ENCODE data around the gene NR2C2.
"Not testable (repeated sequence)": the region's sequence is repeated elsewhere in the genome, so short reads cannot be mapped to it uniquely, and the experiment has no call there.

NR2C2 gene

DNA sequence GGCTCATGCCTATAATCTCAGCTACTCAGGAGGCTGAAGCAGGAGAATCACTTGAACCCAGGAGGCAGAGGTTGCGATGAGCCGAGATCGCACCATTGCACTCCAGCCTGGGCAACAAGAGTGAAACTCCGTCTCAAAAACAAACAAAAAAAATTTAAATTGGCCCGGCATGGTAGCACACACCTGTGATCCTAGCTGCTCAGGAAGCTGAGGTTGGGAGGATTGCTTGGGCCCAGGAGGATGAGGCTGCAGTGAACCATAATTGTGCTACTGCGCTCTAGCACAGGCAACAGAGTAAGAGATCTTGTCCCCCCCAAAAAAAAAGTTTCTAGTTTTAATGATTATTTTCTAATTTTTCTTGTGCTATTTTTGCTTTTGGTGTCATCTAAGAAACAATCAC lies 51.8 kb downstream of the NR2C2 start:
- DNase-seq; in situ Hi-C loops (cut with MboI; ENCODE audit: low pct_unique_long_range_greater_than_20kb, low sequenced_read_pairs): not testable (repeated sequence)

DNA sequence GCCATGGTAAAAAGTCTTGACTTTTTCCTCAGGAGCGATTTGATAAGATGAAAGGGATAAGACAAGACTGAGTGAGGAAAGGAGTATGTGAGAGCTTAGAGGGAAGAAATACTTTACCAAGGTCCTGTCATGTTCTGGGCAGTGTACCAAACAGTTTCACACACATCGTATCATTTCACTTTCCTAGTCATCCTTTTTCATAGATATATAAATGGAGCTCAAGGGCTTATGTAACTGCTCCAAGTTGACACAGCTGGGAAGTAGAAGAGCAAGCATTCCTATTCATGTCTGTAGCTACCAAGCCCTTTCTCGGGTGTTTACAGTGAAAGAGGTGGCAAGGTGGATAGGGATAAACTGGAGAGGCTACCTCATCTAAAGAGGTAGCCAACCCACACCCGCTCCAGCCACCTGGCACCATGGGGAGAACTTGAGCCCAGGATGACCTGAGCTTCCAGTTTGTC lies 60.3 kb downstream of the NR2C2 start:
- no peak for DNase-seq
- in situ Hi-C loops (cut with MboI; ENCODE audit: low pct_unique_long_range_greater_than_20kb, low sequenced_read_pairs): no loop called here

DNA sequence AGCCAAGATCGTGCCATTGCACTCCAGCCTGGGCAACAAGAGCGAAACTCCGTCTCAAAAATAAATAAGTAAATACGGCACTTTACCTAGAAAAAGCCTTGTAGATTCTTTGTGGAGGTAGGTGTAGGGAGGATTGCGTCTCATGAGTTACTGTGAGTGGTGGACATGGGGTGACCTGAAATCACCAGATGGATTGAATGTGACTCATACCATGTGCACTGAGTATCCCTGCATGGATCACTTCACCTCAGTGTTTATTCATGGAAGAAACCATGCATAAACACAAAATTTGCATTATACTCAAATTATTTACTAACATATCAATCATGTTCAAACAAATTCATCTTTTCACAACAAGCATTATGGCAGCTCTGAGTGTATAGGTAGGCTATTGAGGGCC lies 61.8 kb downstream of the NR2C2 start:
- no peak for DNase-seq
- in situ Hi-C loops (cut with MboI; ENCODE audit: low pct_unique_long_range_greater_than_20kb, low sequenced_read_pairs): no loop called here

DNA sequence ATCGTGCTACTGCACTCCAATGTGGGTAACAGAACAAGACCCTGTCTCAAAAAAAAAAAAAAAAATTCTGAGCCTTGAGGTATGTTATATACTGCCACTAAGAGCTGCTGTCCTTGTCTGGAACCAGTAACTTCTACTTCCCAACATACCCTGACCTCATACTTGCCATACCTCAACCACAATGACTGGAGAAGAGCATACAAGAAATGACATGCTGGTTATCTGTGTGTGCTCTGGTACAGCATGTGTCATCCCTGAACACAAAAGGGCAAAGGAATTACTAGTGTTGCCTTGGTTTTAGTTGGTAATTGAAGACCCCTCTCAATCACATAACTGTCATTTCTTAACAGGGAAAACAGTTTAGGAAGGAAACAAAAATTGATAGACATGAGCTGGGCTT lies 63.3 kb downstream of the NR2C2 start:
- in situ Hi-C loops (cut with MboI; ENCODE audit: low pct_unique_long_range_greater_than_20kb, low sequenced_read_pairs): no loop called here
- DNase-seq: no peak

DNA sequence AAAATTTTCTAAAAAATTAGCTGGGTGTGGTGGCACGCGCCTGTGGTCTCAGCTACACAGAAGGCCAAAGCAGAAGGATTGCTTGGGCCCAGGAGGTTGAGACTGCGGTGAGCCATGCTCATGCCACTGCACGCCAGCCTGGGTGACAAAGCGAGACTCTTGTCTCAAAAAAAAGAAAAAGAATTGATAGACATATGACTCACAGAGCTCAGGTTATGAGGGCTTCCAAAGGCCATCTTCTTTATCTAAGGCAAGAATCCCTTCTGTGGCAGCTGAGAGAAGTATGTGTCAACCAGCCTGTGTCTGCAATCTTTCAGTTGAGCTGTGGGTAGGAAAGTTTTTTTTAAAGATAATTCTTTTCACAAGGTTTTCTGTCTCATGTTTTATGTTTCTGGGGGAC lies 63.8 kb downstream of the NR2C2 start:
- in situ Hi-C loops (cut with MboI; ENCODE audit: low pct_unique_long_range_greater_than_20kb, low sequenced_read_pairs): no loop called here

DNA sequence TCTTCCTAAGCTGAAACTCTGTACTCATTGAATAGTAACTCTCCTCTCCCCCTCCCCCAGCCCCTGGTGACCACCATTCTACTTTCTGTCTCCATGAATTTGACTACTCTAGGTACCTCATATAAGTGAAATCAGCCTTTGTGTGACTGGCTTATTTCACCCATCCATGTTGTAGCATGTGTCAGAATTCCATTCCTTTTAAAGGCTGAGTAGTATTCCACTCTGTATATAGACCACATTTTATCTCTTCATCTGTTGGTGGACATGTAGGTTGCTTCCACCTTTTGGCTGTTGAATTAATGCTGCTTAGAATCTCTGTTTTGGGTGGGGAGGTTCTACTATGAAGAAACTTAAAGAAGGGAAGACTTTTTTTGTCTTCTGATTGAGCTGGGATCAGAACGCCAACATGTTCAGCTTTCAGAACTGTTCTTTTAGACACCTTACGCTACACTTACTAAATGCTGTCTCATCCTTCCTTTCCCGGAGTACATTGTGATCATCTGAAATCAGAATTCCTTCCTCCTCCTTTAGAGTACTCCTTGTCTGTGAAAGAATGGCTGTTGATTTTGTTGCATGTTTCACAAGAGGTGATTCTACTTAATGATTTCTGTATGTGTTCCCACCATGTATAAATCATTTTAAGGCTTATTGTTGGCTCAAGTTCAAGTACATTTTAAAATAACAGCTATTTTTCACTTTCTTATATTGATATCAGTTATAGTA lies 67.4 kb downstream of the NR2C2 start:
- in situ Hi-C loops (cut with MboI; ENCODE audit: low pct_unique_long_range_greater_than_20kb, low sequenced_read_pairs): no loop called here
- no peak for DNase-seq

More for the DNA sequence above, 63.8 kb downstream of the NR2C2 start:
- DNase-seq: no peak

DNA sequence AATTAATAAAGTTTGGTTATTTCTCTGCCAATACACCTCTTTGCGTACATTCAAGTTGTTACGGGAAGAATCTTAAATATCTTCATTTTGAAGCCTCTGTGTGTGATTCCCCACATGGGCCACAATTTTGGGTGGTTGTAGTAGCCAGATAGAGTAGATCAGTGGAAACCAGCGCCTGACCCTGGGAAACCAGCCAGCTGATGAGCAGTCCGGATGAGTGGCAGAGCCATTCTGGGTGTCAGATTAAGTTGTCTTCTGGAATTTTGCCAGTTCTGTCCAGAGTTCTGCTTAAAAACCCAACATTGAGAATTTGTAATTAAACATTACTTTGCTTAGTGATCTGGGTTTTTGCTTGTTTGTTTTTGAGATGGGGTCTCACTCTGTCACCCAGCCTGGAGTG lies 68.1 kb downstream of the NR2C2 start:
- in situ Hi-C loops (cut with MboI; ENCODE audit: low pct_unique_long_range_greater_than_20kb, low sequenced_read_pairs): no loop called here
- no peak for DNase-seq

DNA sequence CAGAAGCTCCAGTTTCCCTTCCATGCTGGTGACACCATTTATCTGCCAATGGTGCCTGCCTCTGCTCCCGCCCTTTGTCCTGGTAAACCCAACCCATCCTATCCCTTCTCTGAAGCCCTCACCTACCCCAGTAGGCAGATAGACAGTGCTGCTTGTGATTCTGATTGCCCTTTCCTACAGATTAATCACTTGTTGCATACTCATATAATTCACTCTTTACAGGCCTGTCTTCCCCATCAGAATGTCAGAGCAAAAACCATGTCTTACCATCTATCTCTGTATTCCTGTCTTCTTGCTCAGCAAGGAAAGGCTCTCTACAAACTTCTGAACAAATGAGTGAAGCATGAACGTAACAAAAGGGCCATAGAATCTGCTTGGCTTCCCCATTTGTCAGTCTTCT lies 69.8 kb downstream of the NR2C2 start:
- in situ Hi-C loops (cut with MboI; ENCODE audit: low pct_unique_long_range_greater_than_20kb, low sequenced_read_pairs): no loop called here
- DNase-seq: no peak

DNA sequence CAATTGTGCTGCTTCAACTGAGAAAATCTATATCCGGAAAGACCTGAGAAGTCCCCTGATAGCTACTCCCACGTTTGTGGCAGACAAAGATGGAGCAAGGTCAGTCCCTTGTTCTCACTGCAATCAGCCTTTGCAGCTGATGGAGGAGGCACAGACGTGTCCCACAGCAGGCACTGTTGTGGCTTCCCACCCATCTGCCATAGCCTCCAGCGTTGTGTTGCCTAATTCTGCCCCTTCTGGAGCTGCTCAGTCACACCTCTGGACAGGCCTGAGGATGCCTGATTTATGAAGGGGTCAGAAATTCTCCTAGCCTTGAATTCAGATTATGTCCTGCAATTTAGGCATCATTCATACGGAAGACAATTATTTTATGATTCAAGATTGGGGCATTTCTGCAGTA lies 75.9 kb downstream of the NR2C2 start:
- no peak for DNase-seq
- in situ Hi-C loops (cut with MboI; ENCODE audit: low pct_unique_long_range_greater_than_20kb, low sequenced_read_pairs): no loop called here

DNA sequence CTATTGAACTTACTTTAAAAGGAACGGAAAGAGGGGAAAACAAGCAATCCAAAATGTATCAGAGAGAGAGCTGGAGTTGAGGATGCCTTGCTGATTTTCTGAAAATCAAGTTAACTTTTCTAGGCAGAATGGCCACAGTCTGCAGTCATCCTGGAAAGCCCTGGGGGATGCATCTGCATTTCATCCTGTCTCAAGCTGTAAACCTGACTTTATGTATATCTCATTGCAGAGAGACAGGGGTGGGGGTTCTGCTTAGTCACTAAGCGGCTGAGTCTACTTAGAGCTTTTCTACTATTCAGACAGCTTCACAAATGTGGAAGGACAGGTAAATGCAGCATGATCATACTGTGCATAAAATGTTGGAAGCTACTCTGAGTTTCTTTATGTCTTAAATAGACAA lies 76.3 kb downstream of the NR2C2 start:
- no peak for DNase-seq
- in situ Hi-C loops (cut with MboI; ENCODE audit: low pct_unique_long_range_greater_than_20kb, low sequenced_read_pairs): no loop called here

DNA sequence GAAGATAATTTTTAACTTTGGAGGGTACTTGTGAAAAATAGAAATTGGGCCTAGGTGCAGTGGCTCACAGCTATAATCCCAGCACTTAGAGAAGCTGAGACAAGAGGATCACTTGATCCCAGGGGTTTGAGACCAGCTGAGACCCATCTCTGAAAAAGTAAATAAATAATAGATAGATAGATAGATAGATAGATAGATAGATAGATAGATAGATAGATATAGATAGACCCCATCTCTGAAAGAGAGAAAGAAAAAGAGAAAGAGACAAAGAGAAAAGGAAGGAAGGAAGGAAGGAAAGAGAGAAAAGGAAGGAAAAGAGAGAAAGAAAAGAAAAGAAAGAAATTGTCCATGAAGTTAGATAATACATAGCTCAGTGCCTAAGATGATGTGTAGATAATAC lies 82.2 kb downstream of the NR2C2 start:
- no peak for DNase-seq
- in situ Hi-C loops (cut with MboI; ENCODE audit: low pct_unique_long_range_greater_than_20kb, low sequenced_read_pairs): no loop called here

DNA sequence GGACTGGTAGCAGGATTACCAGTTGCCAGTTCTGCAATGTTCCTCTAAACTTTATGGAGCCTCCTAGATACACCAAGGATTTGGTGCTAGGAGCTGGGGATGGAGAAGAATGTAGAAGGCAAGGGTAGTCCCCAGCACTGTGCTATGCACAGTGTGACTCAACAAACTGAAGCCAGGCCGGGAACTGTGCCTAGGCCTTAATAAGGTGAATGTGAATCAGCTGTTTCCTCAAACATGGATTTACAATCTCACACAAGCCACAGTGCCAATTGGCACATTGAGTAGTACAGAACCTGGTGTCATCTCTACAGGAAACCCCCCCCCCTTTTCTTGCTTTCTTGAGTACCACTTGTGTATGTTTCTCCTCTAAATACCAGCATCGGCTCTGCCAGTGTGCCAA lies 85.3 kb downstream of the NR2C2 start:
- DNase-seq: no peak
- in situ Hi-C loops (cut with MboI; ENCODE audit: low pct_unique_long_range_greater_than_20kb, low sequenced_read_pairs): no loop called here

DNA sequence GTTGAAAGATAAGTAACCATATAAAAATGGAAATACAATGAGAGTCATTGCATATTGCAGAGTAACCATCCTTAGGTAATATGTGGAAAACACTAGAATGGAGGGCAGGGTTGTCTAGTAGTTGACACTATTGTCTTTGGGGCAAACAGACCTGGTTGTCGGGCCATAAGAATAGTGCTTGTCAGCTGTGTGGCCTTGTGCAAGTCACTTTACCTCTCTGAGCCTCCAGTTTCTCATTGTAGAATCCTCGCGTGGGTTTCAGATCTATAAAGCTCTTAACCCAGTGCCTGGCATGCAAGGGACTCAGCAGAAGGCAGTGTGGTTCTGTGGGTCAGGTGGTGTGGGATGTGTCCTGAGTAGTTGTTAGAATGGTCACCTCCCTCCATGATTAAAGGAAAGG lies 85.7 kb downstream of the NR2C2 start:
- in situ Hi-C loops (cut with MboI; ENCODE audit: low pct_unique_long_range_greater_than_20kb, low sequenced_read_pairs): no loop called here
- DNase-seq: no peak

DNA sequence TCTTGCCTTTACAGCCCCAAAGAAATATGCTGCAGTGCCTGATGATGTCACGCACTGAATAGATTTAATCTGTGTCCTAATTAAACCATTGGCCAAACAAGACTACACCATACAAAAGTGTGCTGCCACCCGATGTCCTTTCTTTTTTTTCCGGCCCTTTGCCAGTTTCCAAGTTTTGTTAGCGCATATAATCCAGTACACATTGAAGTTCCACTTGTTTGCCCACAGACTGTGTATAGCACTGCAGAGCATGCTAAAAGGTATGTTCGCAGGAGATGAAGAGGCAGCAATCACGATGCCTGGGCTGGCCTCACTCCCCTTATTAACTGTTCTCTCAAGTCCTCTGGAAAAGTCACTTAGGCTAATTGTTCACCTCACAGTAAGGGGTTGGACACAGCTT lies 90.9 kb downstream of the NR2C2 start:
- no peak for DNase-seq
- in situ Hi-C loops (cut with MboI; ENCODE audit: low pct_unique_long_range_greater_than_20kb, low sequenced_read_pairs): no loop called here

DNA sequence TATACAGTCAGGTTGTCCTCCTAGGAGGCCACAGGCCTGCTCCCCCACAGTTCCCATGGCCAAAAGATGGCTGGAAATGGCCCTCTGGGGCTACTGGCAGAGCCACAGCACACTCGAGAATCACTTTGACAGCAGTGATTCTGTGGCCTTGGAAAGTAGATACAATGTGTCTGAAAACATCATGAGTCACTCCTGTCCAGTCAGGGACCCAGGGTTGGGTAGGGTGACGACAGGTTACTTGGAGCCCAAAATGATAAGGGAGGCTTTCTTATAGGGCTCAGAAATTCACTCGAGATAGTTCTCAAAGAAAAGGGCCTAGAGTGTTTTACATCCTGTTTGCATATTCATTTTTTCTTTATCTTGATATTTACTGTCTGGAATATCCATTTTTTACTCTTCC lies 93.5 kb downstream of the NR2C2 start:
- in situ Hi-C loops (cut with MboI; ENCODE audit: low pct_unique_long_range_greater_than_20kb, low sequenced_read_pairs): no loop called here

DNA sequence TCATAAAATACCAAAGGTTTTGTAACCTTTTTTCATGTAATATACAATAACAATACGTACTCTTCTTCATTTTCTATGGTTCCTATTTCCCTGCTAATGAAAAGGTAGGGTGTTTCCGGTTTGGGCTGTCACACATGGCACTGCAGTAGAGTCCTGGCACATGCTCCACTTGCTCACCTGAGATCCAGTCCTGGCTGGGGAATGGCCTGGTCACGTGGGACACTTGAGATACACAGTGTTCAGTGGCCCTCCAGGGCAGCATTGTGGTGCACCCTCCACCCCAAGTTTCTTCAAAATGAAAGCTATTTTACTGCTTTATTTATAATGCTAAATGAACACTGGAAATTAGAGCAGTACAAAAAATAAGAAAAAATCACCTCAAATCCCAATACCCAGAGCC lies 94.6 kb downstream of the NR2C2 start:
- in situ Hi-C loops (cut with MboI; ENCODE audit: low pct_unique_long_range_greater_than_20kb, low sequenced_read_pairs): no loop called here
- no peak for DNase-seq

More for the DNA sequence above, 93.5 kb downstream of the NR2C2 start:
- DNase-seq: no peak

DNA sequence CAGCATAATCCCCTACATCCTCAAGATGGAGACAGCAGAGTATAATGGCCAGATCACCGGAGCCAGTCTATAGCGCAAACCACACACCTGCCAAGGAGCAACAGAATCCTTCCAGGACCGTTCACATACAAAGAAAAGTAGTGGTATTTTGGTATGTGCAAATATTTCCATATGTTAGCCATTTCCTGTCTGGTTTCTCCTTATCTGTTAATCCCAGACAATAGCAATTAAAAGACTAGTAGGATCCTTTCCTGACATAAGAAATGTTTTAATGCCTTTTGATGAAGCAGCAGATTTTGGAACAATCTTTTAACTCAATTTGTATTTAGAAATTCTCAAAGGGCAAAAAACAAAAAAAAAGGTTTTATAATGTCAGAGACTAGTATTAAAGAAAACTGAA lies 95.6 kb downstream of the NR2C2 start:
- peak; percentile 33 for DNase-seq
- in situ Hi-C loops (cut with MboI; ENCODE audit: low pct_unique_long_range_greater_than_20kb, low sequenced_read_pairs): no loop called here

DNA sequence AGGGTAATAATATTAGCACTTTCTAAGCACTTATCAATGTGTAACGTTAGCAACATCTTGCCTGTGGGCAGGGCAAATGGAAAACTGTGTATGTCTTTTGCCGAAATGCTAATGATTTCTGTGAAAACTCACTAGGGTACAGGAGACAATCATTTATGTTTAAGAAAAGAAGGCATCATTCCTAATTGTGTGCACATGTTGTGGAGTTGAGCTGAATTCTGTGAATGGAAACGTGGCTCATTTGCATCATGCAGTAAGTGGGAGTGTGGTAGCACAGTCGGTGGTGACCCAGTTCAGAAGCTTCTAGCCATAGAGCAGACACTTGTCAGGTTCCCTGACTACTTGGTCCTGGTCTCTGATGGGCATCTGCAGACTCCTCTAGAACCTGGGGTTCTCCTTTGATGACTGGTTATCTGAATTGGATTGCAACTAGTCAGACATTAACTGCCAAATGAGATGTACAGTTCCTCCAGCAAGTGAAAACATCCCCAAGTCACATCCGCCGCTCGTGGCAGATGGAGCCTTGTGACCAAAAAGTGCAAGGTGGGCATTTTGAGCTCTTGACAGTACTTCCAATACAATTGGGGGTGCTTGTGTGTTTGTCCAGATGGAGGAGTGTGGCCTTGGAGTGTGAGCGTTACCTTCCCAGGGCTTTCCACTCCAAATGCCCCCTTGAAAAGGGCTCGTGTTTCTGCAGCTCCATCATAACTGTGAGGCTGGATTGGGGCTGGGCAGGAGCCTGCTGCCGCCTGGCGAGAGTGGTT lies 96.2 kb downstream of the NR2C2 start:
- in situ Hi-C loops (cut with MboI; ENCODE audit: low pct_unique_long_range_greater_than_20kb, low sequenced_read_pairs): no loop called here
- no peak for DNase-seq

DNA sequence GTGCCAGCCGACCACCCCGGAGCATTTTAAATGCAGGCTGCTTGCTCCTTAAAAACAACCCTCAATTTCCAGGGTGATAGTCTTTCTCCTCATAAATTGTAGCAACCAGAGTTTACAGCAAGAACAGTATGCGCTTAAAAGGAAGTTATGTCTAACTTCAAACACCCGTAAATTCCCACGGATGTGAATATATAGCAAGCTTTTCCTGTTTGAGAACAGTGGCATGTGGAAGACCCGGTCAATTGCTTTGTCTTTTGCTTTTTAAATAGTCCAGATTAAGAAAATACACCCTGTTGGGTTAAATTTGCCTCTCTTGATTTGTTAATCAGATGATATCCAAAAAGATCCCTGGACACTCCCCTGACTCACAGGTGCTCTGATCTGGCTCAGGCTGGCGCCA lies 96.9 kb downstream of the NR2C2 start:
- in situ Hi-C loops (cut with MboI; ENCODE audit: low pct_unique_long_range_greater_than_20kb, low sequenced_read_pairs): no loop called here
- DNase-seq: no peak

DNA sequence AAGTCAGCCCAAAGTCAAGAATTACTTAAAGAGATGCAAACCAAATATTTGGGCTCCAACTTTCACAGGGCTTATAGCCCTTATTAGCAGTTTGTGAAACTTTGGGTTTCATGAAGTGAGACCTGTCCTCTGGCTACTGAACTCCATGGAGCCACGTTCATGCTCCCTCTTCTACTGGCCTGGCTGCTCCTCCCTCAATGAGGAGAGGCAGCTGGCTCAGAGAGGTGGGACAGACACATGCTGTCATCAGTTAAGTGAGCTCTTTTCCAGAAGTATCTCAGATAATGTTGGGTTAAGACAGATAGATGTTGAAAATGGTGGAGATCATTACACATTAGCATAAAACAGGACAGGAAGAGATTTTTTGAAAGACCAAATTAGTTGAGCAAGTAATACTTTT lies 98.3 kb downstream of the NR2C2 start:
- in situ Hi-C loops (cut with MboI; ENCODE audit: low pct_unique_long_range_greater_than_20kb, low sequenced_read_pairs): no loop called here
- DNase-seq: no peak

DNA sequence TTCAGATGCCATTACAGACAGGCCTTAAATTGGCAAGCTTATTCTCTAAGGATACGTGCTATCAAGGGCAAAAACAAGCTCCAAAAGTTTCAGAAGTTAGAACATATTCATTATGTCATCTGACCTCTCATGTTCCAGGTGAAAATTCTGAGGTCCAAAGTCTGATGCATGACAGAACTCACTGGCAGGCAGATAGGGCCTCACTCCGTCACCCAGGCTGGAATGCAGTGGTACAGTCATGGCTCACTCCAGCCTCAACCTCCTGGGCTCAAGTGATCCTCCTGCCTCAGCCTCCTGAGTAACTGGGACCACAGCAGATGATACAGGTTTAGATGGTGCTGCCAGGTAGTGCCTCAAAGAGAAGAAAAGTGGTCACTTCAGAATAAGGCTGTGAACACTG lies 102.2 kb downstream of the NR2C2 start:
- no peak for DNase-seq
- in situ Hi-C loops (cut with MboI; ENCODE audit: low pct_unique_long_range_greater_than_20kb, low sequenced_read_pairs): no loop called here
